T-helper 17 cell (primary cell): ENCODE measurements around the gene MRPL55. TPM values are rescaled to one million over a fixed set of nuclear protein-coding genes. Genes with fewer than 3 reads are reported as not detected.
A peak's percentile ranks its signal among the peaks of the same experiment; 100 is the strongest.
"Not testable (repeated sequence)": the region's sequence is repeated elsewhere in the genome, so short reads cannot be mapped to it uniquely, and the experiment has no call there.

Experiments
- ATAC-seq: fragments of 150-1000 bp; cut with Tn5 transposase; 2 replicates; pipeline ENCODE4 v1.10.0; 2021; ENCODE audit warnings: mild to moderate bottlenecking, moderate library complexity
- DNase-seq, 3 donors: peaks; one replicate each; pipeline versions ENCODE4 v3.0.0 to v3.0.0-alpha.2; 2020 to 2021
- H3K9me3 ChIP-seq: one replicate; pipeline ENCODE4 v1.7.0; 2013; ENCODE audit warnings: low read length, mild to moderate bottlenecking; ENCODE audit not compliant: control insufficient read depth, poor library complexity, severe bottlenecking
- H3K27ac Mint-ChIP-seq: one replicate; pipeline ENCODE4 v1.8.0; 2022; ENCODE audit warnings: mild to moderate bottlenecking, moderate library complexity, mixed read lengths
- H3K27me3 Mint-ChIP-seq: one replicate; pipeline ENCODE4 v1.8.0; 2022; ENCODE audit warnings: mixed read lengths
- H3K36me3 Mint-ChIP-seq: one replicate; pipeline ENCODE4 v1.8.0; 2022; ENCODE audit warnings: low read depth, mixed read lengths
- H3K4me1 Mint-ChIP-seq: one replicate; pipeline ENCODE4 v1.8.0; 2022; ENCODE audit warnings: mild to moderate bottlenecking, mixed read lengths
- H3K4me3 Mint-ChIP-seq: one replicate; pipeline ENCODE4 v1.8.0; 2022; ENCODE audit warnings: mild to moderate bottlenecking, moderate library complexity, mixed read lengths
- total RNA-seq, 4 donors: library from RNA in 2 of 4; stranded (reverse) in 2 of 4; gene quantifications; one replicate each; pipeline ENCODE4 v1.2.3 and lab custom pipeline; 2022 to 2026

MRPL55 gene
- total RNA-seq, 2 donors from 2014 or later, result 55.2 to 59.9 TPM

GRCh38 chr1:228123505-228123904 is 14.4 kb upstream of the MRPL55 start:
- Mint-ChIP-seq H3K27me3 (peaks cover 23% of the 10 kb centered on the region), H3K4me1 (peaks cover 6% of the 10 kb centered on the region), H3K36me3 (peaks cover 2% of the 10 kb centered on the region), H3K27ac (no peak overlapping the region), H3K4me3 (no peak overlapping the region)
- DNase-seq (no peak), ATAC-seq (no peak)
- H3K9me3 ChIP-seq, result no peaks in the 10 kb centered on the region

- Mint-ChIP-seq H3K27ac (no peak overlapping the region), H3K27me3 (peaks cover 23% of the 10 kb centered on the region), H3K36me3 (peaks cover 2% of the 10 kb centered on the region), H3K4me1 (peaks cover 6% of the 10 kb centered on the region), H3K4me3 (no peak overlapping the region)
- no peak for ATAC-seq
- no peak for DNase-seq
- no peaks in the 10 kb centered on the region for H3K9me3 ChIP-seq
Observed at GRCh38 chr1:228122921-228123441, 13.9 kb upstream of the MRPL55 start.

GRCh38 chr1:228120857-228121489 is 11.9 kb upstream of the MRPL55 start:
- no peak overlapping the region for H3K27ac Mint-ChIP-seq
- DNase-seq, result no peak
- H3K27me3 Mint-ChIP-seq, result peaks cover 14% of the 10 kb centered on the region
- no peak overlapping the region for H3K4me3 Mint-ChIP-seq
- H3K9me3 ChIP-seq, result no peaks in the 10 kb centered on the region
- peaks cover 2% of the 10 kb centered on the region for H3K36me3 Mint-ChIP-seq
- peak; percentile 49 for ATAC-seq
- H3K4me1 Mint-ChIP-seq, result peaks cover 6% of the 10 kb centered on the region

GRCh38 chr1:228120351-228120750 is 11.3 kb upstream of the MRPL55 start:
- Mint-ChIP-seq H3K27ac (no peak overlapping the region), H3K4me1 (peaks cover 6% of the 10 kb centered on the region), H3K4me3 (no peak overlapping the region)

GRCh38 chr1:228118040-228118439 is 8.9 kb upstream of the MRPL55 start:
- H3K9me3 ChIP-seq, result no peaks in the 10 kb centered on the region
- Mint-ChIP-seq H3K36me3 (no peaks in the 10 kb centered on the region), H3K4me3 (no peak overlapping the region), H3K27ac (no peak overlapping the region), H3K4me1 (peaks cover 3% of the 10 kb centered on the region), H3K27me3 (peaks cover 6% of the 10 kb centered on the region)
- ATAC-seq (no peak), DNase-seq (no peak)

More at GRCh38 chr1:228120351-228120750, 11.3 kb upstream of the MRPL55 start:
- DNase-seq (no peak), ATAC-seq (no peak)
- Mint-ChIP-seq H3K27me3 (peaks cover 14% of the 10 kb centered on the region), H3K36me3 (peaks cover 2% of the 10 kb centered on the region)
- H3K9me3 ChIP-seq, result no peaks in the 10 kb centered on the region

- Mint-ChIP-seq H3K27me3 (peaks cover 2% of the 10 kb centered on the region), H3K36me3 (no peaks in the 10 kb centered on the region), H3K4me1 (peaks cover 3% of the 10 kb centered on the region), H3K27ac (no peak overlapping the region), H3K4me3 (no peak overlapping the region)
- ATAC-seq (no peak), DNase-seq (no peak)
- H3K9me3 ChIP-seq, result no peaks in the 10 kb centered on the region
Observed at GRCh38 chr1:228117335-228117734, 8.2 kb upstream of the MRPL55 start.

- Mint-ChIP-seq H3K27ac (no peak overlapping the region), H3K36me3 (no peaks in the 10 kb centered on the region), H3K27me3 (no peaks in the 10 kb centered on the region), H3K4me3 (no peak overlapping the region), H3K4me1 (peaks cover 2% of the 10 kb centered on the region)
- DNase-seq (no peak), ATAC-seq (no peak)
- H3K9me3 ChIP-seq, result no peaks in the 10 kb centered on the region
Observed at GRCh38 chr1:228114827-228115226, 5.7 kb upstream of the MRPL55 start.

GRCh38 chr1:228112617-228113016 is 3.5 kb upstream of the MRPL55 start:
- no peak overlapping the region for H3K27ac Mint-ChIP-seq
- DNase-seq (no peak), ATAC-seq (no peak)
- H3K36me3 Mint-ChIP-seq, result no peaks in the 10 kb centered on the region
- no peaks in the 10 kb centered on the region for H3K27me3 Mint-ChIP-seq
- H3K4me1 Mint-ChIP-seq, result peaks cover 8% of the 10 kb centered on the region
- no peaks in the 10 kb centered on the region for H3K9me3 ChIP-seq
- H3K4me3 Mint-ChIP-seq, result no peak overlapping the region

- H3K27me3 Mint-ChIP-seq, result no peaks in the 10 kb centered on the region
- no peak overlapping the region for H3K27ac Mint-ChIP-seq
Observed at GRCh38 chr1:228112167-228112566, 3.1 kb upstream of the MRPL55 start.

GRCh38 chr1:228111315-228111714 is 2.2 kb upstream of the MRPL55 start:
- DNase-seq, H3K4me1 Mint-ChIP-seq, ATAC-seq, H3K9me3 ChIP-seq, H3K4me3 Mint-ChIP-seq, H3K36me3 Mint-ChIP-seq, H3K27me3 Mint-ChIP-seq: not testable (repeated sequence)
- H3K27ac Mint-ChIP-seq, result peak overlapping the region; percentile 85

More at GRCh38 chr1:228112167-228112566, 3.1 kb upstream of the MRPL55 start:
- DNase-seq, result no peak
- Mint-ChIP-seq H3K4me1 (peaks cover 8% of the 10 kb centered on the region), H3K4me3 (no peak overlapping the region), H3K36me3 (no peaks in the 10 kb centered on the region)
- H3K9me3 ChIP-seq, result no peaks in the 10 kb centered on the region
- ATAC-seq, result no peak

- H3K4me3 Mint-ChIP-seq, result no peak overlapping the region
- H3K4me1 Mint-ChIP-seq, result peaks cover 8% of the 10 kb centered on the region
- DNase-seq (no peak), ATAC-seq (no peak)
- H3K9me3 ChIP-seq, result no peaks in the 10 kb centered on the region
- H3K27ac Mint-ChIP-seq, result peak overlapping the region; percentile 85
- H3K27me3 Mint-ChIP-seq, result no peaks in the 10 kb centered on the region
- H3K36me3 Mint-ChIP-seq, result no peaks in the 10 kb centered on the region
Observed at GRCh38 chr1:228110556-228110955, 1.5 kb upstream of the MRPL55 start.

GRCh38 chr1:228109962-228110488 is 926 bp upstream of the MRPL55 start:
- Mint-ChIP-seq H3K27me3 (no peaks in the 10 kb centered on the region), H3K36me3 (no peaks in the 10 kb centered on the region), H3K4me1 (peaks cover 8% of the 10 kb centered on the region), H3K27ac (peak overlapping the region; percentile 85), H3K4me3 (peak overlapping the region; percentile 95)
- H3K9me3 ChIP-seq, result no peaks in the 10 kb centered on the region
- ATAC-seq (no peak), DNase-seq (no peak)

- DNase-seq, result no peak
- H3K27ac Mint-ChIP-seq, result peak overlapping the region; percentile 85
- no peaks in the 10 kb centered on the region for H3K27me3 Mint-ChIP-seq
- peaks cover 8% of the 10 kb centered on the region for H3K4me1 Mint-ChIP-seq
- H3K9me3 ChIP-seq, result no peaks in the 10 kb centered on the region
- H3K36me3 Mint-ChIP-seq, result no peaks in the 10 kb centered on the region
- H3K4me3 Mint-ChIP-seq, result peak overlapping the region; percentile 95
- ATAC-seq, result no peak
Observed at GRCh38 chr1:228108742-228109072, 392 bp downstream of the MRPL55 start.
